ENCODE results near the gene MAP3K13. TPM values are rescaled to one million over a fixed set of nuclear protein-coding genes. Genes with fewer than 3 reads are reported as not detected.

MAP3K13 gene
- total and polyA plus RNA-seq, 10 of the 15 experiments (the other 5 are each of a cell fraction or from before 2014, with no cell fraction given): 10.5 to 70.8 (median 26.8) TPM

DNA sequence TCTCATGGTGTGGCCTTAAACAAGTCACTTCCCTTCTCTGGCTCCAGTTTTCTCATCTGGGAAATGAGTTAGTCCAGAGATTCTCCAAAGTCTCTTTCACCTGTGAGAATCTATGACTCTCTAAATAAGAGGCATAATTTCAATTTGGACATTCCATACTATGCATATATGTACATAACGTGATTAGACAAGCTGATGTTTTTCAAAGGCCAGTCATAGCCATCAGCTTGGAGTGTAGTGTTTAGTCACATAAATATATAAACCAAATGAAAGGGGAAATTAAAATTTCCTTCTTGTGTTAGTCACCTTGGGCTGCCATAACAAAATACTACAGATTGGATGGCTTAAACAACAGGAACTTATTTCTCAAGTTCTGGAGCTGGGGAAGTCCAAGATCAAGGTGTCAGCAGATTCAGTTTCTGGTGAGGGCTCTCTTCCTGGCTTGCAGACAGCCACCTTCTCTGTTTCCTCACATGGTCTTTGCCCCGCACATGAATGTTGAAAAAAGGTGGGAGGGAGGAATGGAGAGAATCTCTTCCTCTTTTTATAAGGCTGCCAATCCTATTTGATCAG, 116.5 kb downstream of the MAP3K13 start:
- no peaks in the 10 kb centered on the region for H3K27me3 ChIP-seq (replicated peaks in 1 of 2; ENCODE audit: control insufficient read depth in 2 of 2, insufficient read depth in 2 of 2, low read length in 1 of 2)
- H3K9me3 ChIP-seq (replicated peaks; ENCODE audit: control insufficient read depth, insufficient read depth, low read length): peaks cover 3% of the 10 kb centered on the region; the same call in 2 of the 3 replicates
- DNase-seq (ENCODE audit: low read depth, low spot score) (no peak), ATAC-seq (no peak), FAIRE-seq (no peak)
- H3K9ac ChIP-seq (ENCODE audit: control insufficient read depth, insufficient read depth, low read length): no peak overlapping the region
- BruUV-seq (replicated peaks): no TSS peak
- no peaks in the 10 kb centered on the region for H3K79me2 ChIP-seq (ENCODE audit: control insufficient read depth, insufficient read depth, low read length)
- SMC1A ChIA-PET (ENCODE audit: uncharacterized antibody, unreplicated experiment): interaction anchor here (1.2 kb wide), 1 partner anchor 10 kb away, joined by 4 read pairs; no protein-coding TSS in a partner anchor
- H3K4me2 ChIP-seq (ENCODE audit: control insufficient read depth, insufficient read depth): no peak overlapping the region
- no peak overlapping the region for H3K4me3 ChIP-seq
- WGBS (ENCODE audit: insufficient coverage, insufficient replicate concordance, low lambda C conversion rate, missing lambda C conversion rate): 98% methylated on average over 2 of the region's 2 CpGs
- RAD21 ChIA-PET (ENCODE audit: unreplicated experiment): interaction anchor here (1.3 to 1.6 kb wide), 2 partner anchors 10 to 80 kb away, joined by 3 to 4 read pairs; no protein-coding TSS in a partner anchor
- H3K36me3 ChIP-seq (ENCODE audit: control insufficient read depth in 2 of 2, insufficient read depth in 2 of 2, low read length in 1 of 2): peaks cover 0 to 17% of the 10 kb centered on the region in 2 experiments; a peak in 2 of 4 replicates
- intact Hi-C loops (cut with micrococcal nuclease; ENCODE audit: unreplicated experiment): no loop called here
- in situ Hi-C loops (cut with MboI): no loop called here
- H4K20me1 ChIP-seq (ENCODE audit: control insufficient read depth, insufficient read depth): no peaks in the 10 kb centered on the region
- POLR2A ChIA-PET: interaction anchor here (0.7 kb wide), 2 partner anchors 13 to 334 kb away, joined by 3 to 4 read pairs; no protein-coding TSS in a partner anchor
- no peak overlapping the region for H3K27ac ChIP-seq (ENCODE audit: control insufficient read depth, insufficient read depth)
- CTCF ChIA-PET: interaction anchor here (1.1 kb wide), 1 partner anchor 133 kb away, joined by 3 read pairs; no protein-coding TSS in a partner anchor
- no peak overlapping the region for H2AFZ ChIP-seq (ENCODE audit: control insufficient read depth, low read depth, low read length)
- H3K4me1 ChIP-seq (ENCODE audit: control insufficient read depth, insufficient read depth, low read length): no peaks in the 10 kb centered on the region
- TF ChIP-seq, protein P1, sequence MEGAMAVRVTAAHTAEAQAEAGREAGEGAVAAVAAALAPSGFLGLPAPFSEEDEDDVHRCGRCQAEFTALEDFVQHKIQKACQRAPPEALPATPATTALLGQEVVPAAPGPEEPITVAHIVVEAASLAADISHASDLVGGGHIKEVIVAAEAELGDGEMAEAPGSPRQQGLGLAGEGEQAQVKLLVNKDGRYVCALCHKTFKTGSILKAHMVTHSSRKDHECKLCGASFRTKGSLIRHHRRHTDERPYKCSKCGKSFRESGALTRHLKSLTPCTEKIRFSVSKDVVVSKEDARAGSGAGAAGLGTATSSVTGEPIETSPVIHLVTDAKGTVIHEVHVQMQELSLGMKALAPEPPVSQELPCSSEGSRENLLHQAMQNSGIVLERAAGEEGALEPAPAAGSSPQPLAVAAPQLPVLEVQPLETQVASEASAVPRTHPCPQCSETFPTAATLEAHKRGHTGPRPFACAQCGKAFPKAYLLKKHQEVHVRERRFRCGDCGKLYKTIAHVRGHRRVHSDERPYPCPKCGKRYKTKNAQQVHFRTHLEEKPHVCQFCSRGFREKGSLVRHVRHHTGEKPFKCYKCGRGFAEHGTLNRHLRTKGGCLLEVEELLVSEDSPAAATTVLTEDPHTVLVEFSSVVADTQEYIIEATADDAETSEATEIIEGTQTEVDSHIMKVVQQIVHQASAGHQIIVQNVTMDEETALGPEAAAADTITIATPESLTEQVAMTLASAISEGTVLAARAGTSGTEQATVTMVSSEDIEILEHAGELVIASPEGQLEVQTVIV (IDR thresholded peaks at IDR 0.05; ENCODE audit: borderline replicate concordance, partially characterized antibody): no peak
- TF ChIP-seq BRCA1 (IDR thresholded peaks at IDR 0.05; ENCODE audit: low read depth, low read length): no peak
- no peak for TF ChIP-seq SREBF1 (IDR thresholded peaks at IDR 0.05; ENCODE audit: low read length)
- TF ChIP-seq ZSCAN29 (IDR thresholded peaks at IDR 0.05): no peak
- TF ChIP-seq POLR2AphosphoS2 (IDR thresholded peaks at IDR 0.05; ENCODE audit: low read depth, low read length): no peak
- TF ChIP-seq, protein P2, sequence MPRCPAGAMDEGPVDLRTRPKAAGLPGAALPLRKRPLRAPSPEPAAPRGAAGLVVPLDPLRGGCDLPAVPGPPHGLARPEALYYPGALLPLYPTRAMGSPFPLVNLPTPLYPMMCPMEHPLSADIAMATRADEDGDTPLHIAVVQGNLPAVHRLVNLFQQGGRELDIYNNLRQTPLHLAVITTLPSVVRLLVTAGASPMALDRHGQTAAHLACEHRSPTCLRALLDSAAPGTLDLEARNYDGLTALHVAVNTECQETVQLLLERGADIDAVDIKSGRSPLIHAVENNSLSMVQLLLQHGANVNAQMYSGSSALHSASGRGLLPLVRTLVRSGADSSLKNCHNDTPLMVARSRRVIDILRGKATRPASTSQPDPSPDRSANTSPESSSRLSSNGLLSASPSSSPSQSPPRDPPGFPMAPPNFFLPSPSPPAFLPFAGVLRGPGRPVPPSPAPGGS (IDR thresholded peaks at IDR 0.05; ENCODE audit: borderline replicate concordance, insufficient read depth, low read depth, low read length, poor library complexity, severe bottlenecking): no peak
- no peak for TF ChIP-seq MEF2A (IDR thresholded peaks at IDR 0.05; ENCODE audit: insufficient read depth, low read depth, low read length)
- TF ChIP-seq, protein P3, sequence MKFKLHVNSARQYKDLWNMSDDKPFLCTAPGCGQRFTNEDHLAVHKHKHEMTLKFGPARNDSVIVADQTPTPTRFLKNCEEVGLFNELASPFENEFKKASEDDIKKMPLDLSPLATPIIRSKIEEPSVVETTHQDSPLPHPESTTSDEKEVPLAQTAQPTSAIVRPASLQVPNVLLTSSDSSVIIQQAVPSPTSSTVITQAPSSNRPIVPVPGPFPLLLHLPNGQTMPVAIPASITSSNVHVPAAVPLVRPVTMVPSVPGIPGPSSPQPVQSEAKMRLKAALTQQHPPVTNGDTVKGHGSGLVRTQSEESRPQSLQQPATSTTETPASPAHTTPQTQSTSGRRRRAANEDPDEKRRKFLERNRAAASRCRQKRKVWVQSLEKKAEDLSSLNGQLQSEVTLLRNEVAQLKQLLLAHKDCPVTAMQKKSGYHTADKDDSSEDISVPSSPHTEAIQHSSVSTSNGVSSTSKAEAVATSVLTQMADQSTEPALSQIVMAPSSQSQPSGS (IDR thresholded peaks at IDR 0.05; ENCODE audit: low read length): no peak
- no peak for TF ChIP-seq SMARCA5 (IDR thresholded peaks at IDR 0.05)
- TF ChIP-seq, protein P4, sequence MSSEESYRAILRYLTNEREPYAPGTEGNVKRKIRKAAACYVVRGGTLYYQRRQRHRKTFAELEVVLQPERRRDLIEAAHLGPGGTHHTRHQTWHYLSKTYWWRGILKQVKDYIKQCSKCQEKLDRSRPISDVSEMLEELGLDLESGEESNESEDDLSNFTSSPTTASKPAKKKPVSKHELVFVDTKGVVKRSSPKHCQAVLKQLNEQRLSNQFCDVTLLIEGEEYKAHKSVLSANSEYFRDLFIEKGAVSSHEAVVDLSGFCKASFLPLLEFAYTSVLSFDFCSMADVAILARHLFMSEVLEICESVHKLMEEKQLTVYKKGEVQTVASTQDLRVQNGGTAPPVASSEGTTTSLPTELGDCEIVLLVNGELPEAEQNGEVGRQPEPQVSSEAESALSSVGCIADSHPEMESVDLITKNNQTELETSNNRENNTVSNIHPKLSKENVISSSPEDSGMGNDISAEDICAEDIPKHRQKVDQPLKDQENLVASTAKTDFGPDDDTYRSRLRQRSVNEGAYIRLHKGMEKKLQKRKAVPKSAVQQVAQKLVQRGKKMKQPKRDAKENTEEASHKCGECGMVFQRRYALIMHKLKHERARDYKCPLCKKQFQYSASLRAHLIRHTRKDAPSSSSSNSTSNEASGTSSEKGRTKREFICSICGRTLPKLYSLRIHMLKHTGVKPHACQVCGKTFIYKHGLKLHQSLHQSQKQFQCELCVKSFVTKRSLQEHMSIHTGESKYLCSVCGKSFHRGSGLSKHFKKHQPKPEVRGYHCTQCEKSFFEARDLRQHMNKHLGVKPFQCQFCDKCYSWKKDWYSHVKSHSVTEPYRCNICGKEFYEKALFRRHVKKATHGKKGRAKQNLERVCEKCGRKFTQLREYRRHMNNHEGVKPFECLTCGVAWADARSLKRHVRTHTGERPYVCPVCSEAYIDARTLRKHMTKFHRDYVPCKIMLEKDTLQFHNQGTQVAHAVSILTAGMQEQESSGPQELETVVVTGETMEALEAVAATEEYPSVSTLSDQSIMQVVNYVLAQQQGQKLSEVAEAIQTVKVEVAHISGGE (CRISPR knock-in tag; IDR thresholded peaks at IDR 0.05): no peak
- TF ChIP-seq, protein P5, sequence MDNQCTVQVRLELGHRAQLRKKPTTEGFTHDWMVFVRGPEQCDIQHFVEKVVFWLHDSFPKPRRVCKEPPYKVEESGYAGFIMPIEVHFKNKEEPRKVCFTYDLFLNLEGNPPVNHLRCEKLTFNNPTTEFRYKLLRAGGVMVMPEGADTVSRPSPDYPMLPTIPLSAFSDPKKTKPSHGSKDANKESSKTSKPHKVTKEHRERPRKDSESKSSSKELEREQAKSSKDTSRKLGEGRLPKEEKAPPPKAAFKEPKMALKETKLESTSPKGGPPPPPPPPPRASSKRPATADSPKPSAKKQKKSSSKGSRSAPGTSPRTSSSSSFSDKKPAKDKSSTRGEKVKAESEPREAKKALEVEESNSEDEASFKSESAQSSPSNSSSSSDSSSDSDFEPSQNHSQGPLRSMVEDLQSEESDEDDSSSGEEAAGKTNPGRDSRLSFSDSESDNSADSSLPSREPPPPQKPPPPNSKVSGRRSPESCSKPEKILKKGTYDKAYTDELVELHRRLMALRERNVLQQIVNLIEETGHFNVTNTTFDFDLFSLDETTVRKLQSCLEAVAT (IDR thresholded peaks at IDR 0.05): no peak

All from GM12878 (cell line).